HG02623 (cell line): ENCODE results near the gene CAPN13.

Experiments used
- ATAC-seq: cut with Tn5 transposase; IDR thresholded peaks from one replicate; pipeline ENCODE4 v1.9.1; 2021; ENCODE audit warnings: moderate library complexity; ENCODE audit not compliant: unreplicated experiment

CAPN13 gene

DNA sequence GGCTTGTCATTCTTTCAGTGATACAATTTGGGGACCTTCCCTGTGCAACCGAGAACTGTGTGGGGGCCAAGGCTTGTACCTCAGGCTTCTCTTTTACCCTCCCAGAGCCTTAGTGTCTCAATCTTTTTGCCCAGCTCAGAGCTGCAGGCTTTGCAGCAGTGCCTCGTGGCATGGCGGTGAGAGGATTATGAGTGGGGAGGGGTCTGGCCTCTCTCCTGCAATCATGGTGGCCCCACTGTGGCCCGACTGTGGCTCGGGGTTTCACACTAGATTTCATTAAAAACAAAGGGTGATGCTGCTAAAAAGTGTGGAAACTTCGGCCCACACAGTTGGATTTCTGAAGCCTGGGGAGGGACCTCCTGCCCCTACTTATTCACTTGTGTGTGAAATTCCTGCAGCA lies 75.5 kb downstream of the CAPN13 start:
- no peak for ATAC-seq

DNA sequence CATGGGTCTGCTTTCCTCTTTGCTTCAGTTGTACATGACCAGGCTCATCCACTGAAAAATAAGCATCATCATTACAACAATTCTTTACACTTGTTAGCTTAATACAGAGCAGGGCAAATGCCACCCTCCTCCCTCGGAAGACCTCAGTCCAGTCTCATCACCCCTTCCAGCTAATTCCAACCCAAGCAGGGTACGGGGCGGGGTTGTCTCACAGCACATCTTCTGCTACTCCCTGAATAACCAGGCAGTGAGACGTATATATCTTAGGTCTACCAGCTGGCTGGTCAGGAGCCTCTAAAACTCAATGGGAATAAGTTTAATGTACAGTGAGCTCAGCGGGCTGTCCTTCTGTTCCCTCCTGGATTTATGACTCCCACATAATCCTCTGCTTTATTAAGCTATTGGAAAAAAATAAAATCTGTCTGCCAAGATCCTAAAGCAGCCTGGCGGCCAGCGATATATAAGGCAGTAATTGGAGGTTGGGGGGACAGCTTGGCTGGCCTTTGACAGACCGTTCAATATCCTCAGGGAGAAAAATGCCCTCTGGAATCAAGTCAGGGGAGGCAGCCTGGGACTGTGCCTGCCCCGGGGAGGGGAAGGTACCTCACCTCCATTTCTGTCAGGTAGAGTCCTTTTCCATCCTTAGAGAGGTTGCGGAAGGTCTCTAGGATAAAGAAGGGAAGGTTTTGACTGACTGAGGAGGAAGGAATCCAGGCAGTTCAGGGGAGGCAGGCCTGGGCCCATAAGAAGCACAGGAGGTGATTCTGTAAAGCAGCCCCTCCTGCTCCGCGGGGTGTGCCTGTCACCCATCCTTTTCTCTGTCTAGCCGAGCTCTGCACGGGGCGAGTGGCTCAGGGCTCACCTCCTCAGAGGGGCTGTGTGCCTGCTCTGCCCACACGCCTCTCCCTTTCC lies 76.3 kb downstream of the CAPN13 start:
- no peak for ATAC-seq

DNA sequence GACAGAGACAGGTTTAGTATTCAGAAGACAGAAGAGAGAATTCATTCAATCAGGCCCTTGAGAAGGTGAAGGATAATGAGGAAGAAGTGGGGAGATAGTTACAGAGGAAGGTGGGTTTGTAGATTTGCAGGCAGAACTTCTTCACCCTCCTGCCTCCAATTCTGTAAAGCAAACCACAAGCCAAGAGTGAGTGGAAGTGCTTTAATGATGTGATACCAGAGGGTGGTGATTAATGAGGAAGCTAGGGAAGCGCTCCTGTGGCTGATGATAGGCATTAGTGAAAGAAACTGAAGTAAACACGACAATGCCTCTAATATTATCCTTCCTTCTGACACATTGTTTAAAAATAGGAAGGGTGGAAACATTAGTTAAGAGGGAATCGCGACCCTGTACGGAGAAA lies 78.2 kb downstream of the CAPN13 start:
- ATAC-seq: no peak

DNA sequence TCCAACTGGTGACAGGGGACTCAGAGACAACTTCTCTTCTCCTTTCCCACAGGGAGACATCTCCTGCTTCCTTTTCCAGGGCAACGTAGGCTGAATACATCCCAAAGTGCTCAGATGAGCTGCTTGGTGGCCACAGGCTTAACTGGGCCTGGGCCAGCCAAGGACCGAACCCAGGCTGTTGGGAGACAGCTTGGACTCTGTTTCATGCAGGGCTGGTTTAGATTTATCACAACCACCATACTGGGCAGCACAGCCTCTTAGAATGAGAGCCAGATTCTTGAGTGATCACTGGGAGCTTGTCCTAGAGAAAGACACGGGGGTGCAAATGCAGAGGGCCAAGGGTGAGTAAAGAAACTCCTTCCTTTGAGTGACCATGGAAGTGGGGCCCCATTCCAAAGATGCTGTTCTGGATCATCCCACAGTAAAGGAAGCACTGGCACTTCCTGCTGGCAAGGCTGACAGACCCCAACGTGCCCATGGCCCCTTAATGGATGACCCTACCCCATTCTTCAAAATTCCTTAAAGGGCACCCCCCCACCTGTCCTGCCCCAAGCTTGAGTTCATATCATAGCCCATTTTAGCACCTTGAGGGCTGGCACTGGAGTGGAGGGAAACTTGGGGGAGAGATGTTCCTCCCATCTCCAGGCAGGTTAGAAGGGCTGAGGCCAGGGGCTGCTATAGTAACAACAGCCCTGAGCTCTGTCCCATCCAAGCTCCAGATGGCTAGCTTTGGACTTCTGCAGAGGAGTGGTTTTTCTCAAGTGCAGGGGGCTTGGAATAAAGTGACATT lies 84.1 kb downstream of the CAPN13 start:
- no peak for ATAC-seq

DNA sequence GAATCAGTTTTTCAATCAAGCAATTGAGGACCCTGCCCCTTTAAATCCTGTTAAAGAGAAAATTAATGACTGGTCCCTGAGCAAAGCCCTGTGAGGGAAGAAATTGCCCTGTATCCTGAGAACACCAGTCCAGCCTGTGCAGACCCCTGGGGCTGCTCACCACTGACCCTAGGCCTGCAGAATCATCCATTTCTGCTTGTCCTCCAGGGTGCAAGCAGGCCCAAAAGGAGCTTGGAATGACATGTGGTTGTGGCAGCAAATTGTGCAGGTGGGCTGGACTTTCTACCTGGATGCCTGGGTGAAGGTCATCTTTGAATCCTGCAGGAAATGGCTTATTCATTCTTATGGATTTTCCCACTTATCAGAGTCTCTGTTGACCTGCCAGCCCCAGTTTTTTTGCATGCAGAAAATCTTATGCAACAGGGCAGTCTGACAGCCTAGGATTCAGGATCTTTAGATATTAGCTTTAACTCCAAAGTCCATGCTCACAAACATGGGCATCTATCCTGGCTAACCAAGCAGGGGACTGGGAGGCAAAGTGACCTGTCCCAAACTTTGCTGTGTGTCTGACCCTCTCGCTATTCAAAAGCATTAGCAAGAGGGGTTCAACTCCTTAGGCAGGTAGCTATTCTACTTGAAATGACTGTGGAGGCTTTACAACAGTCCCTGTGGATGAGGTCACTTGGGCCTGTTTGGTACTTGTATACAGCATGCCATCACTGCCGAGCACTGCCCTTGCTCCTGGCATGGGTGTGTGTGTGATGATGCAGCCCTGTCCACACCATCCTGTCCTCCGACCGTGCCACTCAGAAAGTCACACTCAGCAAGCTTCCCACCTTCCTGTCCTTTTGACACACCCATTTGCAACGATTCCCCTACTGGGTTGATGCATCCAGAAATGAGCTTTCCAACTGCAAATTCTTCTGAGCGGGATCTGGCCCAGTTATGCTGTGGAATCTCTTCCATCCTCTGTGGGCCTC lies 85.3 kb downstream of the CAPN13 start:
- ATAC-seq: no peak

DNA sequence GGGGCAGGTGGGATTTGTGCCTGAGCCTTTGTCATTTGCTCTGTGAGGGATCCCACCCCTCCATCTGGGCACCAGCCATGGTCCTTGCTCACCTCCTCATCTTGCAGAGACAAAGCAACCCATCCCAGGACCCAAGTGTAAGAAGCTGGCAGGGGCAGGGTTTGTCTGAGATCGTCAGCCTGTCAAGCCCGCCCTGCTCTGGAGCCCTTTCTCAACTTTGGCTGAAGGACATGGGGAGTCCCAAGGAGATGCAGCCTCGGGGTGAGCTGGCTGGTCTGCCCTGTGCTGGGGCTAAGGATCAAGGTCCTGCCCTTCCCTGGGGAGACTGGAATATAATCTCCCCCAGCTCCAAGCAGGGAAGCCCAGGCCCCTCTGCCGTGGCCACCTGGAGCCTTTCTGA lies 86.0 kb downstream of the CAPN13 start:
- no peak for ATAC-seq

DNA sequence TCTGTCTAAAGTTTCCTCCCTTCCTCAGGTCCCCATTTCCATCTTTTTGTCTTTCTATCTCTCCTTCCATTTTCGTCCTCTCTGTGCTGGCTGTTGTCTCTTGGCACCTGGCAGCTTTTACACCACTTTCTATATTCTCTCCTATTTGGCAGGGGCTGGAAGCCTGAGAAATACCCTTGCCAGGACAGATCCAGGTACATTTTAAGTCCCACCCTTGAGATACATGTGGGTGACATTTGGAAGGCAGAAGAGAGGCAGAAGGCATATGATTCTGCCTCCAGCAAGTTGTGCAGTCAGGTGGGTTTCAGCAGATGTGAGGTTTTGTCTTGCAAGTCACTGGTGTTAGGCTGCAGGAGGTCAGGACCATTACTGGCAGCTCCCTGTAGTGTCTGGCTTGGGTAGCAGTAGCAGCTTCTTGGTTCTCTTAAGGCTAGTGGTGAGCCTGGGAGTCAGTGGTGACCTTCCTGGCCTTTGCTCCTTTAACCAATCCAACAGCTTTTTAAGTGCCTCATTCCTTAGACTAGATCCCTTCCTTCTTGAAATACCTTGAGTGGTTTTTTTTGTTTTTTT lies 90.1 kb downstream of the CAPN13 start:
- ATAC-seq: no peak

DNA sequence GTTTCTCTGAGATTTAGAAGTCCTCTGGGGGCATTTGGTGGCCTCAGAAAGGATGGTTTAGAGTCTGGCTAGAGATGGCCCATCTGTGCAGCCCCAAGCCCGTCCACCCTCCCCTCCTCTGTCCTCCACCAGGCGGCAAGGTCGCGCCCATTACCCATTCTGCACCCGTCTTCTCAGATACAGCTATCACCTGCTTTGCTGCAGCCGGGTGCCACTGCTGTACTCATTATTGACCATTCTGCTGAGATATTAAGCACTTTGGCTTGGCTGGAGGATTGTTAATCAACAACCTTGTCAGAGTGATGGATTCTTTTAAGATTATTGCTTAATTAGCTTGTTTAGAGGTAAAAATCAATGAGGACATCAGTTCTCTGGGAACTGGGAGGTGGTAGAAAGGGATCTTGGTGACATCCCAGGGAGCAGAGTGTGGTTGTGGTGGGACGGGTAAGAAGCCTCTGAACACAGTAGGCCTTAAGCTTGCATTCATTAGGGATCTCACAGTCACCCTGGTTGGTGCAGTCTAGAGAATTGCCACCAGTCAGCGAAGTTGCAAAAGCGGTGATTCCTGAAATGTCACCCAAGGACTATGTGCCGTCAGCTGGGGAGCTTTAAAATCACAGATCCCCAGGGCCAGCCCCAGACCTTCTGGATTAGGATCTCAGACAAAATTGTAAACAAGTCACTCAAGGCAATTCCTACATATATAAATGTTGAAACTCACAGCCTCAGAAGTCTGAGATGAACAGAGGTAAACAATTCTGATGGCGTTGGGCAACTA lies 90.9 kb downstream of the CAPN13 start:
- no peak for ATAC-seq

DNA sequence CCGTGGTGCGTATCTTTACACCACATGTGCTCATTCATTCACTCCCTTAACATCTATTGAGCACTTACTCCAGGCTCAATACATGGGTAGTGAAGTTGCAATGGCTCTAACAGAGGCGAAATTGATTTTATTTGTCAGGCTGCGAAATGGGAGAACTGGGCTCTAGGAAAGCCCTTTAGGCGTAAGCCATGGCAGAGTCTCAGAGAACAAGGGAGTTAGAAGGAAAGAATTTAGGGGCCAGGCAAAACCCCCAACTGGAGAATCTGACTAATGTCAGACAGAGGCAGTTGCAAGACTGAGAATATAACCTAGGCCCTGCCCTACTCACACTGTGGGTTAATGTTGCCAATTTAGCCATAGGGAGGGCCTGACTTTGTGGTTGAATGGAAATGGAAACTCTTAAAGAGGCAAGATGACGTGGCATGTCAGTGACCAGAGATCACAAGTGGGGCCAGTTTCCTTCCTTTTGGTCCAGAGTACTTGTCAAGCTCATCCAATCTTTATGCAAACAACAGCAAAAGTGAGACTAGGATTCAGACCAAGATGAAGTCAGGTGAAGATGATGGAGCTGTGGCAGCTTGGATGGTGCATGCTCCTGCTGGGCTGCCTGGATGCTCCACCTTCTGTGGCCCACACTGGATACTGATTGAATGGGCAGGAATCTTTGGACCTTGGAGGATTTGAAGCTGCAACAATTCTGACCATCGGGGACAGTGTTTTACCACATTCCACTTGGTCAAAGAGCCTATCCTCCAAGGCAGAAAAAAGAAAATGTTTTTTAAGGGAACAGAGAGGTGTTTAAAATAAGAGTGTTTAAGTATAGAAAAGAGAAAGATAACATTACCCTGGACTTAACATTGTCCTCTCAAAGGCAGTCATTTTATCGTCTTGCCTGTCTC lies 92.2 kb downstream of the CAPN13 start:
- ATAC-seq: no peak

DNA sequence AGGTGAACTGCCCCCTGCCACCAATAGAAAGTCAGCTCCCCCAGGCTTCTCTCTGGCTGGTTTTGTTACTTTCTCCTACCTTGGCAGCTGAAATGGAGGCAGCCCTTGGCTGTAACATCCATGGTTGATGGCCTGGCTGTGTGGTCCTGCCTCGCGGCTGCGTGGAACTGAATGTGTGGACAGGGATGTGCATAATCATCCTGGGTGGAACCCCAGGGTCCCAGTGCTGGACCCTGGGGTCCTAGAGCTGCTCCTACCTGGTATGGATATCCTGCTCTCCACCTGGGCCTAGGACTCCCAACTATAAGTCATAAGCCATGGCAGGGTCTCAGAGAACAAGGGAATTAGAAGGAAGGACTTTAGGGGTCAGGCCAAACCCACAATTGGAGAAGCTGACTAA lies 93.5 kb downstream of the CAPN13 start:
- ATAC-seq: no peak

DNA sequence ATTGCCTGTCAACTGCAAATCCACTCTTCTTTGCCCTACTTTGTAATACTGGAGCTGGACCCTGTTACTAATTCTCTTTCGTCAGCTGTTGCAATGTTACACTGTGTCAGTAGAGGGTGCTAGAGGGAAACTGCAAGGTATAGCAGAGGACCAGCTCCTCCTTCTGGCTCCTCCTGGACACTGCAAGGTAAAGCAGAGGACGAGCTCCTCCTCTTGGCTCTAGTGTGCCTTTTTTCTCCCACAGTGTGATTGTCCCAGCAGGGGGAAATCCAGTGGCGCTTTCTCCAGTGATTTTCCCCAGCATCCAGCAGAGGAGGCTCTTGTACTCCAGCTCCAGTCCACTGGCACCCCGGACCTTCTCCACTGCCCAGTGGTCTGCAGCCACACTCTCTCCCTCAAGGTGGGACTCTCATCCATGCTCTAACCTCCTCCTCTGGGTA lies 95.6 kb downstream of the CAPN13 start:
- peak; percentile 80 for ATAC-seq

DNA sequence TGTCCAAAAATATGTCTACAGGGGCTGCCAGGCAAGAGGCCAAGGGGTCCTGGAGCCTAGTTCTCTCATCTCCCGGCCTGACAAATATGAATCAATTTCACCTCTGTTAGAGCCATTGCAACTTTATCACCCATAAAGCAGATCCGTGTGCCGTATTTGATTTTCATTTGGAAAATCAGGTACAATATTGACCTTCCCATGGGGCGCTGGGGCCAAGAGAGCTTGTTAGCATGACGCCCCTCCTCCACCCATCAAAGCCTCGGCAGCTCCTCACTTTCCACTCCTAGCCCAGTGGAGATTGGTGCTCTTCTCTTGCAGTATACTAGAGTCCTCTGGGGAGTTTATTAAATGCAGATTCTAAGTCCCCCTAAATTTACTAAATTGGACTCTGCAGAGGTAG lies 96.8 kb downstream of the CAPN13 start:
- ATAC-seq: no peak

DNA sequence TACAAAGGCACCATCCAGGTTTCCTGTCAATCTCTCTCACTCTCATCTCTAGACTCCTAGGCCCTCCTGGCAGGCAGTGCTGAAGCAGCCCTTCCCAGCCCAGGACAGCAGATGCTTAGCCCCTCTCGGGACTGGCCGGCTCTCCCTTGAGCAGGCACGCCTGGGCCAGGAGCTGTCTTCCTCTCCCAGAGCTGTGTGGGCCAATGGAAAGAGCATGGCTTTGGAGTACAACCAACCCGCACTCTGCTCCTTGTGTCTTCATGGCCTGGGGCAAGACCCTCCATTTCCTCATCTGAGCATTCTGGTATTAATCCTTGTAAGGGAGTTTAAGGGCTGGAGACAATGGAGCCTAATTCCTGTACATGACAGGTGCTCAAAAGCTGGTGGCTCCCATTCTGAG lies 97.2 kb downstream of the CAPN13 start:
- no peak for ATAC-seq

DNA sequence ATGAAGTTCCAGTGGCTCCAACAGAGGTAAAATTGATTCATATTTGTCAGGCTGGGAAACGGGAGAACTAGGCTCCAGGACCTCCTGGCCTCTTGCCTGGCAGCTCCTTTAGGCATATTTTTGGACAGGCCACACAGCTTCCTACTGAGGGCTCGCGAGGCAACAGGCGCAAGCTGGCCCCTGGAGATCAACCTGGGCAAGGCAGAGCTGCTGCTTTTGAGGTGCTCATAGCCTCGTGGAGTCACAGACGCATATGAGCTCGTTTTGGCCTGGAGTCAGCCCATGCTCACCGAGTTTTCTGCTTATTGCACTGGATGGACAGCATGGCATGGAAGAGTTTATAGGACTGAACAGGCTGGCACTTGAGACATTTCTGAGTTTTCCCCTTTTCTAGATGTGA lies 97.7 kb downstream of the CAPN13 start:
- ATAC-seq: no peak

DNA sequence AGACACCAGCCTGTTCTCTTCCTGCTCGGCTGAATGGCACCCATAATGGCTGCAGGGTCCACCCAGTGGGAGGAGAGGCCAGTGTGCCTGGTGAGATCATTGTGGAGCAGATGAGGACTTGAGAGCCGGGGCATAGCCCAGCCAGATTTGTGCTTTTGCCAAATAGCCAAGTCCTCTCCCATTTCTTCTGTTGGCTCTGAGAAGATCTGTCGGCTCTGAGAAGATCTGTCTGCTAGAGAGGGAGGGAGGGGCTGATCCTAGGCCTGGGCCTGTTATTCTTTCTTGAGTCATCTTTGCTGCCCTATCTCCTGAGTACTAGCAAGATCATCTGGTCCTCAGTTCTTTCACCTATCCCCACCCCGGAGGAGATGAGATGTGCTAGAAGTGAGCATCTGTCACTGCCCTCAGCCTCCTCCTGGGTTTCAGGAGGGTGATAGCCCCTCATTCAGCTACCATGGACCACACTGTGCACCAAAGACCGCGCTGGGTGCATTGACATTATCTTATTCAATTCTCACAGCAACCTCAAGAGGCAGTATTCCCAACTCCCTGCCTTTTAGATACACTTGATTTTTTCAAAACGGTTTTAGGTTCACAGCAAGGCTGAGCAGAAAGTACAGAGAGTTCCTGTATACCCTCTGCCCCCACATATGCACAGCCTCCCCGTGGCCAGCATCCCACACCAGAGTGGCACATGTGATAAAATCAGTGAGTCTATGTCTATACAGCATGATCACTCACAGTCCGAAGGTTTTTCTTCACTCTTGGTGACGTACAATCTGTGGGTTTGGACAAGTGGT lies 98.6 kb downstream of the CAPN13 start:
- no peak for ATAC-seq

DNA sequence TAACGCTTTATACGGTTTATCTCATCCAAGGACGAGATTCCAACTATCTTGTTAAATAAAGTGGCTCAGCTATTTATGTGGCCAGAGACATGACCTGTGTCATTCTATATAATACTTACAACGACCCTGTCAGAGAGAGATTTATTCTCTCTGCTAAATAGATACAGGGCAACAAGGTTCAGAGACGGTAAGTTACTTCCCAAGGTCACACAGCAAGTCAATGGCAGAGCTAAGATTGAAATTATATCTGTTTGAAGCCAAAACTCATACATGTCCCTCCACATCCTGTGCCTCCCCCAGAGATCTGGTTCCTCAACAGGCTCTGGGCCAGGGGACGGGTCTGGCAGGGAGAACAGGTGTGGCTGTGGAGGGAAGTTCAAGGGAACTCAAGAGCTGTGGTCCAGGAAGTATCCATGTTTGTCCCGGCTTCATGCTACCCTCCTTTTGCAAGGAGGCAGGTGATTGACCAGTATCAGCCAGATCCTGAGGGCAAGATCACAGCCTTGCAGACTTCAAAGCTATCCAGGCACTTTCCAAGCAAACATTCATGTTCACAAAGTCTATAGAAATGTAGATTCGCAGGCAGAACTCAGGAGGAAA lies 99.8 kb downstream of the CAPN13 start:
- ATAC-seq: no peak

DNA sequence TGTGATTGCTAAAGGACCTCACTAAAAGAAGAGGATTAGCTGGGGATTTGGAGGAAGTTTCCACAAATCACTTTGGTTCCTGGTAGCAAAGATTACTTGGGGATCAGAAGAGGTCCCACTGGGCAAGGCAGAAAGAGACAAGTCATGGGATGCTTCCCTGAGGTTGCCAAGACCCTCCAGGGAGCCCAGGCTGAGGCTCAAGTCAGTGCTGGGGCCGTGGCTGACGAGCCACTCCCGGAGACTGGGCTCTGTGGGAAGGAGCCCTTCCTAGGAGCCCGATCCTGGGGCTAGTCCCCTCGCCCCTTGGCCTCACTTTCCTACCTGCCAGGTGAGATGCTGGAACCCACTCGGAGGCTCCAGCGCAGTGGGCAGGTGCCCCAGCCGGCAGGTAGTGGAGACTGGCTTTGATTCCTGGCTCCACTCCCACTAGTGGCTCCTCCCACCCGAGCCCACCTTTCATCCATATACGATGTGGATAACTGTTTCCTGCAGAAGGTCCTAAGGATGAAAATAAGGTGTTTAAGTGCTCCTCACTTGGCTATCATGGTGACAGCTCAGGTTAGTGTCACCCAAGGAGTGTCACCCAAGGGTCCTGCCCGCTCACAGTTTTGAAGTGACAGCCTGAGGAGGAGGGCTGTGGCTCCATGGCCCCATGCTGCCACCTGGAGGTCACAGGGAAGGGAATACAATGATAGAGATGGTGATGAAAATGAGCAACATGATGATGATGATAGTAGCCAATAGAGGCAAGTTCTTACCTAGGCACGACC lies 100.5 kb downstream of the CAPN13 start:
- no peak for ATAC-seq
